ENCODE results near the gene LRP2.

LRP2 gene

GRCh38 chr2:169365029-169365480 lies 2.7 kb upstream of the LRP2 start:
- TF ChIP-seq CTCF (IDR thresholded peaks at IDR 0.05; ENCODE audit: low read depth, low read length, missing control alignments): no peak
- H3K27me3 ChIP-seq (replicated peaks): peaks cover 39% of the 10 kb centered on the region
- no peak for DNase-seq
- H3K4me3 ChIP-seq (ENCODE audit: low read depth, low read length): no peak overlapping the region
- in situ Hi-C loops (cut with HindIII; ENCODE audit: low pct_ligation_motif_present, low sequenced_read_pairs): no loop called here
- no peak overlapping the region for H3K27ac ChIP-seq
- no peaks in the 10 kb centered on the region for H3K36me3 ChIP-seq (replicated peaks)

- Histone ChIP-seq H3K4me3 (ENCODE audit: low read depth, low read length) (peak overlapping the region; percentile 55), H3K36me3 (replicated peaks) (no peaks in the 10 kb centered on the region), H3K27me3 (replicated peaks) (peaks cover 39% of the 10 kb centered on the region), H3K27ac (no peak overlapping the region)
- no peak for DNase-seq
- TF ChIP-seq CTCF (IDR thresholded peaks at IDR 0.05; ENCODE audit: low read depth, low read length, missing control alignments): no peak
- in situ Hi-C loops (cut with HindIII; ENCODE audit: low pct_ligation_motif_present, low sequenced_read_pairs): no loop called here
These were observed 1.3 kb upstream of the LRP2 start for GRCh38 chr2:169363560-169364150.

GRCh38 chr2:169362894-169363559 lies 693 bp upstream of the LRP2 start:
- in situ Hi-C loops (cut with HindIII; ENCODE audit: low pct_ligation_motif_present, low sequenced_read_pairs): no loop called here
- H3K27me3 ChIP-seq (replicated peaks): peaks cover 39% of the 10 kb centered on the region

GRCh38 chr2:169361706-169362117 lies 622 bp downstream of the LRP2 start:
- no peak overlapping the region for H3K27ac ChIP-seq
- peak overlapping the region; percentile 34 for H3K4me3 ChIP-seq (ENCODE audit: low read depth, low read length)
- DNase-seq: no peak
- H3K36me3 ChIP-seq (replicated peaks): no peaks in the 10 kb centered on the region
- in situ Hi-C loops (cut with HindIII; ENCODE audit: low pct_ligation_motif_present, low sequenced_read_pairs): no loop called here
- peaks cover 39% of the 10 kb centered on the region for H3K27me3 ChIP-seq (replicated peaks)
- no peak for TF ChIP-seq CTCF (IDR thresholded peaks at IDR 0.05; ENCODE audit: low read depth, low read length, missing control alignments)

More at GRCh38 chr2:169362894-169363559, 693 bp upstream of the LRP2 start:
- Histone ChIP-seq H3K36me3 (replicated peaks) (no peaks in the 10 kb centered on the region), H3K4me3 (ENCODE audit: low read depth, low read length) (peak overlapping the region; percentile 55), H3K27ac (no peak overlapping the region)
- TF ChIP-seq CTCF (IDR thresholded peaks at IDR 0.05; ENCODE audit: low read depth, low read length, missing control alignments): no peak
- no peak for DNase-seq

- TF ChIP-seq CTCF (IDR thresholded peaks at IDR 0.05; ENCODE audit: low read depth, low read length, missing control alignments): no peak
- no peaks in the 10 kb centered on the region for H3K36me3 ChIP-seq (replicated peaks)
- no peak overlapping the region for H3K27ac ChIP-seq
- DNase-seq: no peak
- in situ Hi-C loops (cut with HindIII; ENCODE audit: low pct_ligation_motif_present, low sequenced_read_pairs): no loop called here
- H3K27me3 ChIP-seq (replicated peaks): peaks cover 39% of the 10 kb centered on the region
- H3K4me3 ChIP-seq (ENCODE audit: low read depth, low read length): peak overlapping the region; percentile 5
These were observed 1.2 kb downstream of the LRP2 start for GRCh38 chr2:169360984-169361705.
